Stimulated activated CD4-positive, alpha-beta T cell treated with anti-CD3 and anti-CD28 coated beads, TNF-alpha, amount 100 ng/mL, for 1 hour (primary cell): ENCODE results near the gene HBG1.
"Not testable (repeated sequence)": the region's sequence is repeated elsewhere in the genome, so short reads cannot be mapped to it uniquely, and the experiment has no call there.

Source experiments
- DNase-seq, 3 donors: peaks; one replicate each; pipeline ENCODE4 v3.0.0-alpha.2; 2020; ENCODE audit warnings: low read depth in 3 of 3, low spot score in 1 of 3

Gene HBG1

GRCh38 chr11:5277807-5278382 lies 28.2 kb upstream of the HBG1 start:
- no peak for DNase-seq

GRCh38 chr11:5276697-5277096 lies 27.0 kb upstream of the HBG1 start:
- no peak for DNase-seq

GRCh38 chr11:5275369-5276110 lies 25.9 kb upstream of the HBG1 start:
- DNase-seq, result no peak

GRCh38 chr11:5274395-5274794 lies 24.7 kb upstream of the HBG1 start:
- DNase-seq, result no peak

- no peak for DNase-seq
Measured at GRCh38 chr11:5272395-5273017, 22.8 kb upstream of the HBG1 start.

- no peak for DNase-seq
Measured at GRCh38 chr11:5269715-5270147, 20.1 kb upstream of the HBG1 start, which contains the start of gene HBE1. HBE1 (minus strand) TSS chr11:5269945; CDS start chr11:5269890, 55 bp downstream.

GRCh38 chr11:5267033-5267563 lies 17.4 kb upstream of the HBG1 start:
- DNase-seq, result no peak

GRCh38 chr11:5266609-5267008 lies 17.0 kb upstream of the HBG1 start:
- no peak for DNase-seq

- no peak for DNase-seq
Measured at GRCh38 chr11:5265832-5266231, 16.2 kb upstream of the HBG1 start.

GRCh38 chr11:5258543-5259262 lies 9.0 kb upstream of the HBG1 start:
- DNase-seq, result no peak

- no peak for DNase-seq
Measured at GRCh38 chr11:5257296-5257695, 7.6 kb upstream of the HBG1 start.

- not testable (repeated sequence) for DNase-seq
Measured at GRCh38 chr11:5254646-5255413, 5.2 kb upstream of the HBG1 start, which contains the start of gene HBG2. HBG2 (minus strand) TSS chr11:5254781; CDS start chr11:5254728, 53 bp downstream.

- DNase-seq, result not testable (repeated sequence)
Measured at GRCh38 chr11:5254023-5254422, 4.4 kb upstream of the HBG1 start.

- DNase-seq, result not testable (repeated sequence)
Measured at GRCh38 chr11:5253440-5253839, 3.8 kb upstream of the HBG1 start.

- DNase-seq, result no peak
Measured at GRCh38 chr11:5252919-5253265, 3.2 kb upstream of the HBG1 start.

GRCh38 chr11:5252192-5252918 lies 2.7 kb upstream of the HBG1 start:
- no peak for DNase-seq

- DNase-seq, result no peak
Measured at GRCh38 chr11:5251746-5252145, 2.1 kb upstream of the HBG1 start.

GRCh38 chr11:5250543-5251204 lies 1.0 kb upstream of the HBG1 start:
- DNase-seq, result no peak

GRCh38 chr11:5248498-5248897 lies 1.2 kb downstream of the HBG1 start:
- not testable (repeated sequence) for DNase-seq
